ENCODE measurements around the gene GATAD2B.

GATAD2B gene

GRCh38 chr1:153932156-153933131 lies 9.7 kb upstream of the GATAD2B start:
- TF ChIP-seq CTCF (IDR thresholded peaks at IDR 0.05) = no peak

DNA sequence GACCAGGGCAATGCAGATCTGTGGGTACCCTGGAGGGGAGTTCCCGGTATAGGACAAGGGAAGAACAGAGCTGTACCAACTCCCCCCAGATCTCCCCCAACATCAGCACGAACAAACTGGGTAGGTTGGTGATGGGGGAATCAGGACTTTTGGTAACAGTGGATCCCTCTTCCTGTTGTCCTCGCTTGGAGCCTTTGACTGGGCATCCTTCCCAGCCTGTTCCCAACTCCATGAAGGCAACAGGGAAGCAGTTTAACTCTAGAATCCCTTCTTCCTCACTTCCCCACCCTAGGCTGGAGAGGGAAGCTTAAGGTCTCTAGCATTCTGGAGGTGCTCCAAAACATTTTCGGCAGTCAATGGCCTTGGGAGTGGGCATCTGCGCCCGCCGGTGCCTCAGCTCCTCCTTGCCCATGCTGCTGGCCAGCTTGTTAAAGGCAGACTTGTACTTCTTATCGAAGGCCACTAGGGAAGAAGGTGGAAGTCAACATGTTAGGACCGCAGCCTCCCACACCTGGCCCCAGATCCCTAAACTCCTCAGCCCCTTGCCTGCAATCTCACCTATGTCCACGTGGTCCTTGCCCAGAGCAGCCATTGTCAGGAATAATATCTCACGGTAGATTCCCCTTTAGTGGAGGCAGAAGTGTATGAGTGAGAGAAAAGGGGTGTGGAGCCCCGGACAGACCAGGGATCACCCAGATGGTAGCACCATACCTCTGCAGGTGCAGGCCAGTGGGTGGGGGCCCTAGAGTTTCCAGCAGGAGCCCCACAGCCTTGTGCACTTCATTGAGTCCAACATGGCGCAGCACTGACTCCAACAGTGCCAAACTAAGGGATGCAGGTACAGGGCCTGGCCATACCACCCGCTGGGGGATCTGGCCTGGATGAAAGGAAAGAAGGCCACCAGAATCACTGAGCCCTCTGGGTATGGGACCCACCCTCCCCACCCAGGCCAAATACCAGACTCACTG lies 7.5 kb upstream of the GATAD2B start:
- no peak for TF ChIP-seq CTCF (IDR thresholded peaks at IDR 0.05)

GRCh38 chr1:153929426-153929825 lies 6.7 kb upstream of the GATAD2B start:
- no peak for TF ChIP-seq CTCF (IDR thresholded peaks at IDR 0.05)

- TF ChIP-seq CTCF (IDR thresholded peaks at IDR 0.05) = no peak
Measured at GRCh38 chr1:153928791-153929341, 6.1 kb upstream of the GATAD2B start.

- TF ChIP-seq CTCF (IDR thresholded peaks at IDR 0.05) = no peak
Measured at GRCh38 chr1:153928245-153928644, 5.5 kb upstream of the GATAD2B start.

DNA sequence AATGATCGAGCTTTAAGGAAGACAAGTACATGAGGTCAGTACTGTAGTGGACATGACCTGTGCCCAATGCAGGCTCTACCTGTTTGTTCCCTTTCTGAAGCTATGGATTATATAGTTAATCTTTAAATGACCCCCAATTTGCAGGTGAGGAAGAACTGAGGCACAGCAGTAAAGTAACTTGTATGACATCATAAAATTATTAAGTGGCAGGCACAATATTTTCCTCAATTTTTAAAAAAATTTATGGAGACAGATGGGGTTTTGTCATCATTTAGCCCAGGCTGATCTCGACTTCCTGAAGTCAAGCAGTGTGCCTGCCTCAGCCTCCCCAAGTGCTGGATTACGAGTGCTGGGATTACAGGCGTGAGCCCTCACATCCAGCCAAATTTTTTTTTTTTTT lies 3.6 kb upstream of the GATAD2B start:
- no peak for TF ChIP-seq CTCF (IDR thresholded peaks at IDR 0.05)
